H9 (cell line): ENCODE results near the gene MAD1L1. TPM values are rescaled to one million over a fixed set of nuclear protein-coding genes. Genes with fewer than 3 reads are reported as not detected.

Source experiments
- DNase-seq: peaks from one replicate; pipeline ENCODE4 v3.0.0-alpha.2; 2017
- H2AFZ ChIP-seq: one replicate; pipeline ENCODE4 v1.6.1; 2013; ENCODE audit warnings: mild to moderate bottlenecking, low read length, control low read depth, moderate library complexity
- H2AK5ac ChIP-seq: 2 replicates; pipeline ENCODE4 v1.6.1; 2013; ENCODE audit warnings: low read length, control low read depth, mixed read lengths; ENCODE audit not compliant: insufficient read length
- H2BK120ac ChIP-seq: one replicate; pipeline ENCODE4 v1.6.1; 2013; ENCODE audit warnings: low read depth, mild to moderate bottlenecking, low read length, control low read depth, inconsistent platforms; ENCODE audit not compliant: poor library complexity, severe bottlenecking
- H2BK12ac ChIP-seq: 2 replicates; pipeline ENCODE4 v1.6.1; 2013; ENCODE audit warnings: low read length, control low read depth, mixed read lengths, low read depth; ENCODE audit not compliant: insufficient read length
- H2BK15ac ChIP-seq: 2 replicates; pipeline ENCODE4 v1.6.1; 2013; ENCODE audit warnings: low read depth, low read length, control low read depth
- H2BK20ac ChIP-seq: one replicate; pipeline ENCODE4 v1.6.1; 2013; ENCODE audit warnings: low read depth, mild to moderate bottlenecking, low read length, control low read depth, inconsistent platforms; ENCODE audit not compliant: poor library complexity, severe bottlenecking
- H2BK5ac ChIP-seq: 2 replicates; pipeline ENCODE4 v1.6.1; 2013; ENCODE audit warnings: low read length, control low read depth, mixed read lengths; ENCODE audit not compliant: insufficient read length
- H3K14ac ChIP-seq: 2 replicates; pipeline ENCODE4 v1.6.1; 2013; ENCODE audit warnings: low read length, control low read depth; ENCODE audit not compliant: insufficient read depth
- H3K18ac ChIP-seq: 2 replicates; pipeline ENCODE4 v1.6.1; 2013; ENCODE audit warnings: low read depth, mild to moderate bottlenecking, mixed read lengths, low read length, control low read depth; ENCODE audit not compliant: insufficient read length
- H3K23ac ChIP-seq: 2 replicates; pipeline ENCODE4 v1.6.1; 2013; ENCODE audit warnings: low read length, control low read depth, mixed read lengths, low read depth; ENCODE audit not compliant: insufficient read length
- H3K23me2 ChIP-seq: 2 replicates; pipeline ENCODE4 v1.6.1; 2013; ENCODE audit warnings: low read depth, mild to moderate bottlenecking, mixed read lengths, low read length, control low read depth; ENCODE audit not compliant: insufficient read length, poor library complexity, severe bottlenecking
- H3K27ac ChIP-seq: 2 replicates; pipeline ENCODE4 v1.5.1; 2013; ENCODE audit warnings: low read length, control low read depth, mixed read lengths, low read depth; ENCODE audit not compliant: insufficient read length
- H3K27me3 ChIP-seq: 2 replicates; pipeline ENCODE4 v1.6.1; 2013; ENCODE audit warnings: low read length, control low read depth, inconsistent platforms; ENCODE audit not compliant: insufficient read depth
- H3K4ac ChIP-seq: 2 replicates; pipeline ENCODE4 v1.6.1; 2013; ENCODE audit warnings: low read depth, mild to moderate bottlenecking, control low read depth, inconsistent platforms, low read length, moderate library complexity
- H3K4me1 ChIP-seq: 2 replicates; pipeline ENCODE4 v1.6.1; 2013; ENCODE audit warnings: low read length, control low read depth, inconsistent platforms; ENCODE audit not compliant: insufficient read depth
- H3K4me2 ChIP-seq: 2 replicates; pipeline ENCODE4 v1.6.1; 2013; ENCODE audit warnings: low read length, control low read depth, mixed read lengths; ENCODE audit not compliant: insufficient read length, insufficient read depth
- H3K56ac ChIP-seq: 2 replicates; pipeline ENCODE4 v1.6.1; 2013; ENCODE audit warnings: low read depth, mild to moderate bottlenecking, mixed read lengths, low read length, control low read depth; ENCODE audit not compliant: insufficient read length
- H3K79me1 ChIP-seq: 2 replicates; pipeline ENCODE4 v1.6.1; 2013; ENCODE audit warnings: low read depth, mild to moderate bottlenecking, moderate library complexity, low read length, control low read depth, inconsistent platforms; ENCODE audit not compliant: insufficient read depth, poor library complexity, severe bottlenecking
- H3K79me2 ChIP-seq: 2 replicates; pipeline ENCODE4 v1.6.1; 2013; ENCODE audit warnings: low read length, control low read depth, inconsistent platforms; ENCODE audit not compliant: insufficient read depth
- H3K9ac ChIP-seq: 2 replicates; pipeline ENCODE4 v1.6.1; 2013; ENCODE audit warnings: low read length, control low read depth, mixed read lengths; ENCODE audit not compliant: insufficient read length; ENCODE audit errors: extremely low read depth
- H3K9me3 ChIP-seq: one replicate; pipeline ENCODE4 v1.6.1; 2013; ENCODE audit warnings: low read depth, low read length, inconsistent platforms; ENCODE audit not compliant: control insufficient read depth
- H3T11ph ChIP-seq: one replicate; pipeline ENCODE4 v1.6.1; 2013; ENCODE audit warnings: mild to moderate bottlenecking, low read length, control low read depth, inconsistent platforms
- H4K20me1 ChIP-seq: one replicate; pipeline ENCODE4 v1.6.1; 2013; ENCODE audit not compliant: control insufficient read depth, insufficient read length, insufficient read depth
- H4K5ac ChIP-seq: 2 replicates; pipeline ENCODE4 v1.6.1; 2013; ENCODE audit warnings: low read depth, mild to moderate bottlenecking, mixed read lengths, low read length, control low read depth; ENCODE audit not compliant: insufficient read length
- H4K8ac ChIP-seq: replicated peaks from 2 replicates; pipeline ENCODE4 v1.6.1; 2013; ENCODE audit warnings: low read length, control low read depth, mixed read lengths, low read depth; ENCODE audit not compliant: insufficient read length
- H4K91ac ChIP-seq: 2 replicates; pipeline ENCODE4 v1.6.1; 2013; ENCODE audit warnings: low read depth, mild to moderate bottlenecking, moderate library complexity, mixed read lengths, low read length, control low read depth; ENCODE audit not compliant: insufficient read length
- H3K27ac Mint-ChIP-seq, 3 experiments: 2 replicates in 2 of 3; 3 replicates in 1 of 3; pipeline ENCODE4 v1.8.0; 2020 to 2021; ENCODE audit warnings: mixed read lengths in 3 of 3, mild to moderate bottlenecking in 1 of 3, moderate library complexity in 1 of 3
- H3K27me3 Mint-ChIP-seq: 2 replicates; pipeline ENCODE4 v1.8.0; 2021; ENCODE audit warnings: low read depth, mild to moderate bottlenecking, moderate library complexity, mixed read lengths
- H3K36me3 Mint-ChIP-seq, 3 experiments: 2 replicates in 2 of 3; 3 replicates in 1 of 3; pipeline ENCODE4 v1.8.0; 2020 to 2021; ENCODE audit warnings: low read depth in 3 of 3, mixed read lengths in 3 of 3; ENCODE audit not compliant: insufficient read depth in 1 of 3
- H3K4me1 Mint-ChIP-seq, 2 experiments: 2 replicates each; pipeline ENCODE4 v1.8.0; 2020; ENCODE audit warnings: mixed read lengths in 2 of 2
- H3K4me3 Mint-ChIP-seq, 2 experiments: 2 replicates in 1 of 2; 3 replicates in 1 of 2; pipeline ENCODE4 v1.8.0; 2020 to 2021; ENCODE audit warnings: mild to moderate bottlenecking in 2 of 2, mixed read lengths in 2 of 2, moderate library complexity in 1 of 2
- H3K9me3 Mint-ChIP-seq, 2 experiments: 2 replicates in 1 of 2; 3 replicates in 1 of 2; pipeline ENCODE4 v1.8.0; 2020; ENCODE audit warnings: mild to moderate bottlenecking in 2 of 2, mixed read lengths in 2 of 2, moderate library complexity in 1 of 2
- WGBS: extraction: QIAGEN DNeasy Blood & Tissue Kit; methylation state at CpG from one replicate; pipeline ENCODE4 v1.1.7; 2013; ENCODE audit warnings: missing lambda C conversion rate, low lambda C conversion rate, mixed read lengths; ENCODE audit not compliant: insufficient read length; ENCODE audit errors: extremely low coverage; 5-methylcytosine and 5-hydroxymethylcytosine counted together
- total RNA-seq: library from RNA; stranded (reverse); gene quantifications from 2 replicates; pipeline ENCODE4 v1.2.1, GENCODE V29; 2021
- TF ChIP-seq, protein P1 (sequence below): fragments of 200-600 bp; sonication (generic); conservative IDR thresholded peaks from 3 replicates; pipeline ENCODE4 v1.8.0; 2021; ENCODE audit warnings: antibody characterized with exemption, mild to moderate bottlenecking

Gene MAD1L1
- total RNA-seq, 1 experiment from 2014 or later = 39.0 TPM

GRCh38 chr7:2071133-2071832 lies 161.5 kb downstream of the MAD1L1 start:
- H2AK5ac ChIP-seq = no peak overlapping the region
- WGBS = no CpG with 5 or more reads among the region's 25 CpGs
- H2BK5ac ChIP-seq = no peak overlapping the region
- Mint-ChIP-seq H3K4me3 (no peak overlapping the region), H3K27ac (peak overlapping the region in 1 of 3 experiments; percentile 39; a peak in 2 of 7 replicates), H3K4me1 (peaks cover 0 to 25% of the 10 kb centered on the region in 2 experiments; a peak in 2 of 4 replicates), H3K9me3 (no peaks in the 10 kb centered on the region), H3K27me3 (no peaks in the 10 kb centered on the region), H3K36me3 (peaks cover 3 to 7% (median 5%) of the 10 kb centered on the region in 3 experiments; a peak in 4 of 7 replicates)
- H3K79me2 ChIP-seq = no peaks in the 10 kb centered on the region
- H2BK20ac ChIP-seq = no peak overlapping the region
- no peak overlapping the region for H3K9ac ChIP-seq
- H2BK12ac ChIP-seq = no peak overlapping the region
- no peaks in the 10 kb centered on the region for H3K9me3 ChIP-seq
- no peak overlapping the region for H4K91ac ChIP-seq
- H4K8ac ChIP-seq = no peak overlapping the region
- H3K4me1 ChIP-seq = no peaks in the 10 kb centered on the region
- H3K56ac ChIP-seq = no peak overlapping the region
- H3K23ac ChIP-seq = no peak overlapping the region
- no peak overlapping the region for H3K18ac ChIP-seq
- no peak overlapping the region for H3T11ph ChIP-seq
- H3K79me1 ChIP-seq = no peaks in the 10 kb centered on the region
- no peak overlapping the region for H3K4ac ChIP-seq
- no peaks in the 10 kb centered on the region for H4K20me1 ChIP-seq
- TF ChIP-seq, protein P1, sequence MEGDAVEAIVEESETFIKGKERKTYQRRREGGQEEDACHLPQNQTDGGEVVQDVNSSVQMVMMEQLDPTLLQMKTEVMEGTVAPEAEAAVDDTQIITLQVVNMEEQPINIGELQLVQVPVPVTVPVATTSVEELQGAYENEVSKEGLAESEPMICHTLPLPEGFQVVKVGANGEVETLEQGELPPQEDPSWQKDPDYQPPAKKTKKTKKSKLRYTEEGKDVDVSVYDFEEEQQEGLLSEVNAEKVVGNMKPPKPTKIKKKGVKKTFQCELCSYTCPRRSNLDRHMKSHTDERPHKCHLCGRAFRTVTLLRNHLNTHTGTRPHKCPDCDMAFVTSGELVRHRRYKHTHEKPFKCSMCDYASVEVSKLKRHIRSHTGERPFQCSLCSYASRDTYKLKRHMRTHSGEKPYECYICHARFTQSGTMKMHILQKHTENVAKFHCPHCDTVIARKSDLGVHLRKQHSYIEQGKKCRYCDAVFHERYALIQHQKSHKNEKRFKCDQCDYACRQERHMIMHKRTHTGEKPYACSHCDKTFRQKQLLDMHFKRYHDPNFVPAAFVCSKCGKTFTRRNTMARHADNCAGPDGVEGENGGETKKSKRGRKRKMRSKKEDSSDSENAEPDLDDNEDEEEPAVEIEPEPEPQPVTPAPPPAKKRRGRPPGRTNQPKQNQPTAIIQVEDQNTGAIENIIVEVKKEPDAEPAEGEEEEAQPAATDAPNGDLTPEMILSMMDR = no peak
- no peaks in the 10 kb centered on the region for H3K27me3 ChIP-seq
- no peak overlapping the region for H2BK120ac ChIP-seq
- no peak overlapping the region for H2AFZ ChIP-seq
- H3K23me2 ChIP-seq = no peaks in the 10 kb centered on the region
- no peak overlapping the region for H3K4me2 ChIP-seq
- no peak overlapping the region for H2BK15ac ChIP-seq
- H4K5ac ChIP-seq = no peak overlapping the region
- no peak overlapping the region; the same call in 1 of the 2 replicates for H3K14ac ChIP-seq
- H3K27ac ChIP-seq = no peak overlapping the region
- peak; percentile 57 for DNase-seq
